CD4-positive, alpha-beta T cell (primary cell): ENCODE measurements around the gene POLR1E. TPM values are rescaled to one million over a fixed set of nuclear protein-coding genes. Genes with fewer than 3 reads are reported as not detected.

ENCODE experiments used
- ATAC-seq: fragments of 200-7000 bp; cut with Tn5 transposase; one replicate; pipeline ENCODE4 v1.10.0; 2022; ENCODE audit warnings: mild to moderate bottlenecking; ENCODE audit not compliant: poor library complexity
- CTCF ChIA-PET: fragments of 350-600 bp; sonication (Branson Sonifier 250); formaldehyde crosslinking; loops from one replicate; lab custom pipeline; 2021; ENCODE audit warnings: antibody characterized with exemption, inconsistent platforms; lab: Charles Lee
- POLR2A ChIA-PET: fragments of 350-600 bp; sonication (Branson Sonifier 250); formaldehyde crosslinking; loops from one replicate; lab custom pipeline; 2021; ENCODE audit warnings: antibody characterized with exemption, inconsistent platforms; lab: Charles Lee
- DNase-seq, 14 experiments: peaks; one replicate each; pipeline ENCODE4 v3.0.0-alpha.2; 2013 to 2020; ENCODE audit warnings: mixed read lengths in 2 of 14
- H3K27ac ChIP-seq, 2 donors: one replicate each; pipeline versions ENCODE4 v1.5.1 to v1.7.0; 2013; ENCODE audit warnings: low read length in 2 of 2, low read depth in 1 of 2, mild to moderate bottlenecking in 1 of 2
- H3K27me3 ChIP-seq, 2 experiments: 1 replicate in 1 of 2; 2 replicates in 1 of 2; pipeline versions ENCODE4 v1.6.1 to v1.7.0; 2013; ENCODE audit warnings: low read length in 2 of 2, control low read depth in 1 of 2, mild to moderate bottlenecking in 1 of 2, moderate library complexity in 1 of 2; ENCODE audit not compliant: insufficient read depth in 2 of 2, control insufficient read depth in 1 of 2
- H3K36me3 ChIP-seq: one replicate; pipeline ENCODE4 v1.6.1; 2013; ENCODE audit warnings: low read length, control low read depth; ENCODE audit not compliant: insufficient read depth
- H3K4me1 ChIP-seq: one replicate; pipeline ENCODE4 v1.6.1; 2013; ENCODE audit warnings: low read length, control low read depth; ENCODE audit not compliant: insufficient read depth
- H3K4me3 ChIP-seq: one replicate; pipeline ENCODE4 v1.5.1; 2013; ENCODE audit warnings: mild to moderate bottlenecking, low read length, moderate library complexity
- H3K9me3 ChIP-seq, 2 experiments: 1 replicate in 1 of 2; 2 replicates in 1 of 2; pipeline versions ENCODE4 v1.6.1 to v1.7.0; 2013; ENCODE audit warnings: low read length in 2 of 2, mild to moderate bottlenecking in 2 of 2, control low read depth in 1 of 2, moderate library complexity in 1 of 2; ENCODE audit not compliant: control insufficient read depth in 1 of 2, insufficient read depth in 1 of 2
- H3K27ac Mint-ChIP-seq: one replicate; pipeline ENCODE4 v1.8.0; 2020; ENCODE audit warnings: mixed read lengths
- H3K27me3 Mint-ChIP-seq: one replicate; pipeline ENCODE4 v1.8.0; 2021; ENCODE audit warnings: mixed read lengths
- H3K36me3 Mint-ChIP-seq: one replicate; pipeline ENCODE4 v1.8.0; 2021; ENCODE audit warnings: low read depth, mixed read lengths
- H3K4me1 Mint-ChIP-seq: one replicate; pipeline ENCODE4 v1.8.0; 2021; ENCODE audit warnings: low read depth, mixed read lengths
- H3K4me3 Mint-ChIP-seq: one replicate; pipeline ENCODE4 v1.8.0; 2020; ENCODE audit warnings: mild to moderate bottlenecking, mixed read lengths
- H3K9me3 Mint-ChIP-seq: one replicate; pipeline ENCODE4 v1.8.0; 2020; ENCODE audit warnings: mixed read lengths
- CTCF ChIP-seq: fragments of 200-600 bp; IDR thresholded peaks from one replicate; pipeline ENCODE4 v1.8.0; 2022; ENCODE audit warnings: antibody characterized with exemption, mild to moderate bottlenecking
- intact Hi-C, 2 experiments: fragments of 100-400 bp; cut with DNase I in 1 of 2; cut with micrococcal nuclease in 1 of 2; formaldehyde crosslinking; loops; one replicate each; pipeline versions ENCODE4 v1.15.1 to v1.9.0; 2023 to 2025; cut with DNase I, micrococcal nuclease
- total RNA-seq, 174 experiments: library from RNA in 2 of 174; stranded (reverse) in 2 of 174; gene quantifications; one replicate each; pipeline ENCODE4 v1.2.3 and lab custom pipeline; 2021 to 2026

POLR1E gene
- total RNA-seq, 2 experiments from 2014 or later, result 28.9 to 29.7 TPM

DNA sequence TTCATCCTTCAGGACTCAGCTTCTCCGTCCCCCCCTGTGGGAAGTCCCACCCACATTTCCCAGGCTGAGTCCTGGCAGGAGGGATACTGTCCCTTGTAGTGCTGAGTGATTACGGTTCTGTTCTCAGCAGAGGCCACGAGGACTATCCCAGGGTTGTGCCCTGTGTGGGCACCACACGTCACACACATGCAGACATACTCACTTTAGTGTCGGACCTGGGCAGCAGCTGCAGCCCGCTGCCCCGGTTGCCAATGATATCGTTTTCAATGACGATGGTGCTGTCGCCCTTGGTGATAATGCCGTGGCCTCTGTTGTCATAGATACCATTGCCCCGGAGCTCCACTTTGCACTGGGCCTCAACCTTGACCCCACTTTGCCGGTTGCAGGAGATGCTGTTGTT is 32.2 kb downstream of the POLR1E start:
- Mint-ChIP-seq H3K27ac (no peak overlapping the region), H3K27me3 (no peaks in the 10 kb centered on the region), H3K4me1 (no peaks in the 10 kb centered on the region), H3K36me3 (no peaks in the 10 kb centered on the region), H3K4me3 (no peak overlapping the region), H3K9me3 (no peaks in the 10 kb centered on the region)
- H3K4me1 ChIP-seq, result no peaks in the 10 kb centered on the region
- CTCF ChIA-PET, result no interaction called here
- intact Hi-C loops, result no loop called here
- peaks cover 14% of the 10 kb centered on the region for H3K36me3 ChIP-seq
- DNase-seq (no peak), ATAC-seq (no peak)
- no peaks in the 10 kb centered on the region for H3K9me3 ChIP-seq
- POLR2A ChIA-PET, result interaction anchor here (1.2 kb wide), 1 partner anchor 74 kb away, joined by 3 read pairs; the partner anchor contains the start of gene TOMM5
- TF ChIP-seq CTCF, result no peak
- no peaks in the 10 kb centered on the region for H3K27me3 ChIP-seq
- no peak overlapping the region for H3K4me3 ChIP-seq
- no peak overlapping the region for H3K27ac ChIP-seq

- intact Hi-C loops, result no loop called here
- no peaks in the 10 kb centered on the region for H3K9me3 Mint-ChIP-seq
- H3K36me3 ChIP-seq, result peaks cover 16% of the 10 kb centered on the region
- no peaks in the 10 kb centered on the region for H3K27me3 Mint-ChIP-seq
- DNase-seq (no peak), ATAC-seq (no peak)
- H3K9me3 ChIP-seq, result no peaks in the 10 kb centered on the region
- H3K27ac ChIP-seq, result no peak overlapping the region
- ChIA-PET POLR2A (no interaction called here), CTCF (no interaction called here)
- no peaks in the 10 kb centered on the region for H3K27me3 ChIP-seq
- H3K4me3 Mint-ChIP-seq, result no peak overlapping the region
- no peaks in the 10 kb centered on the region for H3K4me1 Mint-ChIP-seq
- H3K4me3 ChIP-seq, result no peak overlapping the region
- H3K36me3 Mint-ChIP-seq, result no peaks in the 10 kb centered on the region
- H3K27ac Mint-ChIP-seq, result no peak overlapping the region
- no peaks in the 10 kb centered on the region for H3K4me1 ChIP-seq
- no peak for TF ChIP-seq CTCF
Observed at GRCh38 chr9:37520641-37521040, 34.9 kb downstream of the POLR1E start.

DNA sequence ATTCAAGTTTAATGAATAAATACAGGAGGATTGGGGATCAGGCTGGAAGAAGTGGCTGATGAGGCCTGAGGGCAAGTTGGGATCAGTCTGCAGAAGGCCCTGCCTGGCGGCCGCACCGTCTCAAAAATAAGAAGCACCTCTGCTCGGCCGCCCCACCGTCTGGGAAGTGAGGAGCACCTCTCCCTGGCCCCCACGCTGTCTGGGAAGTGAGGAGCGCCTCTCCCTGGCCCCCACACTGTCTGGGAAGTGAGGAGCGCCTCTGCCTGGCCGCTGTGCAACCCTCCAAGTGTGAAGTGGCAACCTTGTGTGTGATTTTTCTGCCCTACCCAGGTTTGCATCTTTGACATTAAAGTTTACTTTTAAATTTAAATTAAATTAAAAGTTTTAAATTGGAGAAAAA is 35.4 kb downstream of the POLR1E start:
- Mint-ChIP-seq H3K36me3 (no peaks in the 10 kb centered on the region), H3K27ac (no peak overlapping the region), H3K9me3 (no peaks in the 10 kb centered on the region), H3K4me3 (no peak overlapping the region), H3K27me3 (no peaks in the 10 kb centered on the region), H3K4me1 (no peaks in the 10 kb centered on the region)
- Histone ChIP-seq H3K27ac (no peak overlapping the region), H3K9me3 (no peaks in the 10 kb centered on the region), H3K36me3 (peaks cover 16% of the 10 kb centered on the region), H3K4me3 (no peak overlapping the region), H3K4me1 (no peaks in the 10 kb centered on the region), H3K27me3 (no peaks in the 10 kb centered on the region)
- no peak for DNase-seq
- ChIA-PET CTCF (no interaction called here), POLR2A (no interaction called here)
- intact Hi-C loops, result no loop called here
- no peak for ATAC-seq
- no peak for TF ChIP-seq CTCF
